HCT116 (cell line): ENCODE results near the gene EIF3I. TPM values are rescaled to one million over a fixed set of nuclear protein-coding genes. Genes with fewer than 3 reads are reported as not detected.

Experiments
- ATAC-seq: fragments of 200-7000 bp; cut with Tn5 transposase; 2 replicates; pipeline ENCODE4 v1.9.1; 2020; ENCODE audit warnings: mild to moderate bottlenecking, moderate library complexity
- BruUV-seq: library from RNA; stranded (reverse); fragments of 400-500 nt; replicated peaks from 2 replicates; lab custom pipeline; 2021; lab: Mats Ljungman, UMichigan
- CTCF ChIA-PET: fragments of 300-600 bp; sonication (Branson Sonifier 250); formaldehyde crosslinking; loops from one replicate; lab custom pipeline; 2021; ENCODE audit warnings: antibody characterized with exemption; lab: Charles Lee
- POLR2A ChIA-PET: fragments of 300-600, 350-600 bp; sonication (Branson Sonifier 250); formaldehyde crosslinking; loops from one replicate; lab custom pipeline; 2021; ENCODE audit warnings: antibody characterized with exemption; lab: Charles Lee
- RAD21 ChIA-PET, 2 experiments: fragments of 300-600 bp; sonication (Branson Sonifier 250); formaldehyde crosslinking; loops; one replicate each; lab custom pipeline; 2023; ENCODE audit warnings: low total read pairs in 2 of 2; ENCODE audit not compliant: uncharacterized antibody in 2 of 2, unreplicated experiment in 2 of 2, low non-redundant PET in 1 of 2; lab: Charles Lee
- DNase-seq: peaks from one replicate; pipeline ENCODE4 v3.0.0-alpha.2; 2010; ENCODE audit warnings: low read depth, low spot score
- H2AFZ ChIP-seq: fragments of 200-600 bp; shearing (Covaris generic), sonication (generic); 2 replicates; pipeline ENCODE4 v1.6.1; 2017; ENCODE audit warnings: low read depth, mixed run types, mixed read lengths, antibody characterized with exemption, low read length; ENCODE audit not compliant: poor library complexity, severe bottlenecking
- H3K27ac ChIP-seq: 2 replicates; pipeline ENCODE4 v1.5.1; 2012; ENCODE audit warnings: low read depth, low read length
- H3K27me3 ChIP-seq: fragments of 200-600 bp; sonication (generic); 2 replicates; pipeline ENCODE4 v1.6.1; 2016; ENCODE audit warnings: mixed run types, low read length, mixed read lengths; ENCODE audit not compliant: insufficient read depth
- H3K36me3 ChIP-seq, 2 experiments: fragments of 200-500 bp in 1 of 2; fragments of 200-600 bp in 1 of 2; sonication (Bioruptor generic) in 1 of 2; sonication (generic) in 1 of 2; 2 replicates each; pipeline versions ENCODE4 v1.5.1 to v1.6.1; 2014 to 2016; ENCODE audit warnings: low read length in 2 of 2, inconsistent platforms in 1 of 2, mixed read lengths in 1 of 2, mixed run types in 1 of 2; ENCODE audit not compliant: insufficient read depth in 2 of 2, control insufficient read depth in 1 of 2
- H3K4me1 ChIP-seq, 2 experiments: fragments of 200-600 bp in 1 of 2; sonication (generic) in 1 of 2; 2 replicates each; pipeline versions ENCODE4 v1.5.1 to v1.6.1; 2012 to 2017; ENCODE audit warnings: low read length in 2 of 2, inconsistent platforms in 1 of 2, mild to moderate bottlenecking in 1 of 2, mixed read lengths in 1 of 2, mixed run types in 1 of 2, moderate library complexity in 1 of 2; ENCODE audit not compliant: insufficient read depth in 2 of 2, control insufficient read depth in 1 of 2
- H3K4me2 ChIP-seq: fragments of 200-600 bp; sonication (generic); 2 replicates; pipeline ENCODE4 v1.6.1; 2017; ENCODE audit warnings: mixed run types, low read length, mixed read lengths
- H3K4me3 ChIP-seq, 2 experiments: fragments of 200-600 bp in 1 of 2; sonication (generic) in 1 of 2; replicated peaks in 1 of 2; 2 replicates each; pipeline ENCODE4 v1.5.1; 2011 to 2016; ENCODE audit warnings: low read length in 2 of 2, control low read depth in 1 of 2, low read depth in 1 of 2, mild to moderate bottlenecking in 1 of 2, mixed read lengths in 1 of 2, mixed run types in 1 of 2
- H3K79me2 ChIP-seq: fragments of 200-600 bp; sonication (generic); 2 replicates; pipeline ENCODE4 v1.6.1; 2017; ENCODE audit warnings: mild to moderate bottlenecking, mixed run types, low read length, moderate library complexity, mixed read lengths; ENCODE audit not compliant: insufficient read depth
- H3K9ac ChIP-seq: fragments of 200-600 bp; sonication (generic); 2 replicates; pipeline ENCODE4 v1.6.1; 2016; ENCODE audit warnings: low read length, mixed read lengths
- H3K9me2 ChIP-seq: fragments of 200-600 bp; sonication (generic), shearing (Covaris generic); 2 replicates; pipeline ENCODE4 v1.6.1; 2017; ENCODE audit warnings: mixed run types, mild to moderate bottlenecking, moderate library complexity; ENCODE audit not compliant: insufficient read depth
- H3K9me3 ChIP-seq, 2 experiments: fragments of 200-500 bp in 1 of 2; fragments of 200-600 bp in 1 of 2; sonication (Bioruptor generic) in 1 of 2; sonication (generic) in 1 of 2; 2 replicates each; pipeline ENCODE4 v1.6.1; 2014 to 2017; ENCODE audit warnings: low read length in 2 of 2, mixed read lengths in 2 of 2, inconsistent platforms in 1 of 2, low read depth in 1 of 2, mild to moderate bottlenecking in 1 of 2, mixed run types in 1 of 2, moderate library complexity in 1 of 2; ENCODE audit not compliant: control insufficient read depth in 1 of 2, insufficient read depth in 1 of 2
- H4K20me1 ChIP-seq: fragments of 200-600 bp; sonication (generic), shearing (Covaris generic); 2 replicates; pipeline ENCODE4 v1.6.1; 2017; ENCODE audit warnings: mixed run types, mild to moderate bottlenecking, moderate library complexity; ENCODE audit not compliant: insufficient read depth
- CBX3 ChIP-seq: IDR thresholded peaks from 2 replicates; pipeline ENCODE4 v1.6.1; 2012; ENCODE audit warnings: low read depth
- CEBPB ChIP-seq: IDR thresholded peaks from 2 replicates; pipeline ENCODE4 v1.6.1; 2012; ENCODE audit warnings: low read depth
- EZH2 ChIP-seq: fragments of 200-600 bp; sonication (generic); IDR thresholded peaks from 2 replicates; pipeline ENCODE4 v1.6.1; 2017; ENCODE audit warnings: antibody characterized with exemption, mixed run types
- FOSL1 ChIP-seq: IDR thresholded peaks from 2 replicates; pipeline ENCODE4 v1.6.1; 2012; ENCODE audit warnings: low read depth
- POLR2A ChIP-seq: IDR thresholded peaks from 2 replicates; pipeline ENCODE4 v1.7.0; 2011; ENCODE audit warnings: borderline replicate concordance; ENCODE audit not compliant: insufficient read depth, insufficient read length; ENCODE audit errors: extremely low read depth
- POLR2AphosphoS5 ChIP-seq: IDR thresholded peaks from 2 replicates; pipeline ENCODE4 v1.6.1; 2011; ENCODE audit warnings: mild to moderate bottlenecking, low read depth, low read length, moderate library complexity
- YY1 ChIP-seq: IDR thresholded peaks from 2 replicates; pipeline ENCODE4 v1.6.1; 2011; ENCODE audit warnings: low read length, low read depth, moderate library complexity, mild to moderate bottlenecking; ENCODE audit not compliant: insufficient replicate concordance; ENCODE audit errors: extremely low read depth
- ZNF274 ChIP-seq: fragments of 200-500 bp; sonication (Bioruptor generic); IDR thresholded peaks from 2 replicates; pipeline ENCODE4 v1.6.1; 2014; ENCODE audit warnings: mild to moderate bottlenecking, low read depth, low read length, inconsistent platforms
- intact Hi-C: fragments of 100-400 bp; cut with micrococcal nuclease; formaldehyde crosslinking; loops from 2 replicates; pipeline ENCODE4 v1.10.0; 2022
- total RNA-seq: library from RNA; stranded (reverse); gene quantifications from one replicate; pipeline ENCODE4 v1.2.1, GENCODE V29; 2021; ENCODE audit not compliant: unreplicated experiment
- TF ChIP-seq, protein P1 (sequence below): IDR thresholded peaks from 2 replicates; pipeline ENCODE4 v1.6.1; 2012; ENCODE audit warnings: low read depth
- TF ChIP-seq, protein P2 (sequence below): IDR thresholded peaks from 2 replicates; pipeline ENCODE4 v1.6.1; 2011; ENCODE audit warnings: mild to moderate bottlenecking, low read length, moderate library complexity; ENCODE audit not compliant: insufficient replicate concordance; ENCODE audit errors: extremely low read depth
- TF ChIP-seq, protein P3 (sequence below), 3 experiments: fragments of 200-600 bp in 1 of 3; sonication (generic) in 1 of 3; IDR thresholded peaks in 2 of 3; conservative IDR thresholded peaks in 1 of 3; 2 replicates each; pipeline ENCODE4 v1.5.1; 2012 to 2017; ENCODE audit warnings: low read depth in 2 of 3, low read length in 2 of 3, antibody characterized with exemption in 1 of 3, borderline replicate concordance in 1 of 3, control low read depth in 1 of 3, mild to moderate bottlenecking in 1 of 3, mixed read lengths in 1 of 3, mixed run types in 1 of 3, moderate library complexity in 1 of 3; ENCODE audit not compliant: insufficient read depth in 1 of 3
- TF ChIP-seq, protein P4 (sequence below): IDR thresholded peaks from 2 replicates; pipeline ENCODE4 v1.6.1; 2012

EIF3I gene
- total RNA-seq, 1 experiment from 2014 or later = 323 TPM

DNA sequence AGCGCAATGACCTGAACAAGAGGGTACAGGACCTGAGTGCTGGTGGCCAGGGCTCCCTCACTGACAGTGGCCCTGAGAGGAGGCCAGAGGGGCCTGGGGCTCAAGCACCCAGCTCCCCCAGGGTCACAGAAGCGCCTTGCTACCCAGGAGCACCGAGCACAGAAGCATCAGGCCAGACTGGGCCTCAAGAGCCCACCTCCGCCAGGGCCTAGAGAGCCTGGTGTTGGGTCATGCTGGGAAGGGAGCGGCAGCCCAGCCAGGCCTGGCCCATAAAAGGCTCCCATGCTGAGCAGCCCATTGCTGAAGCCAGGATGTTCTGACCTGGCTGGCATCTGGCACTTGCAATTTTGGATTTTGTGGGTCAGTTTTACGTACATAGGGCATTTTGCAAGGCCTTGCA, 27.2 kb upstream of the EIF3I start:
- RAD21 ChIA-PET = no interaction called here
- Histone ChIP-seq H3K4me1 (peaks cover 2 to 5% of the 10 kb centered on the region in 2 experiments; a peak in 3 of 4 replicates), H3K36me3 (peaks cover 43 to 68% of the 10 kb centered on the region in 2 experiments), H3K9me3 (no peaks in the 10 kb centered on the region), H2AFZ (no peak overlapping the region), H3K27ac (no peak overlapping the region), H3K79me2 (0 out of 2 replicates have a peak, but pooled peaks cover 6% of the 10 kb centered on the region), H3K9me2 (no peaks in the 10 kb centered on the region), H3K4me3 (no peak overlapping the region), H3K4me2 (no peak overlapping the region), H3K27me3 (no peaks in the 10 kb centered on the region), H4K20me1 (no peaks in the 10 kb centered on the region; the same call in 1 of the 2 replicates), H3K9ac (no peak overlapping the region)
- BruUV-seq = no TSS peak
- TF ChIP-seq, protein P1, sequence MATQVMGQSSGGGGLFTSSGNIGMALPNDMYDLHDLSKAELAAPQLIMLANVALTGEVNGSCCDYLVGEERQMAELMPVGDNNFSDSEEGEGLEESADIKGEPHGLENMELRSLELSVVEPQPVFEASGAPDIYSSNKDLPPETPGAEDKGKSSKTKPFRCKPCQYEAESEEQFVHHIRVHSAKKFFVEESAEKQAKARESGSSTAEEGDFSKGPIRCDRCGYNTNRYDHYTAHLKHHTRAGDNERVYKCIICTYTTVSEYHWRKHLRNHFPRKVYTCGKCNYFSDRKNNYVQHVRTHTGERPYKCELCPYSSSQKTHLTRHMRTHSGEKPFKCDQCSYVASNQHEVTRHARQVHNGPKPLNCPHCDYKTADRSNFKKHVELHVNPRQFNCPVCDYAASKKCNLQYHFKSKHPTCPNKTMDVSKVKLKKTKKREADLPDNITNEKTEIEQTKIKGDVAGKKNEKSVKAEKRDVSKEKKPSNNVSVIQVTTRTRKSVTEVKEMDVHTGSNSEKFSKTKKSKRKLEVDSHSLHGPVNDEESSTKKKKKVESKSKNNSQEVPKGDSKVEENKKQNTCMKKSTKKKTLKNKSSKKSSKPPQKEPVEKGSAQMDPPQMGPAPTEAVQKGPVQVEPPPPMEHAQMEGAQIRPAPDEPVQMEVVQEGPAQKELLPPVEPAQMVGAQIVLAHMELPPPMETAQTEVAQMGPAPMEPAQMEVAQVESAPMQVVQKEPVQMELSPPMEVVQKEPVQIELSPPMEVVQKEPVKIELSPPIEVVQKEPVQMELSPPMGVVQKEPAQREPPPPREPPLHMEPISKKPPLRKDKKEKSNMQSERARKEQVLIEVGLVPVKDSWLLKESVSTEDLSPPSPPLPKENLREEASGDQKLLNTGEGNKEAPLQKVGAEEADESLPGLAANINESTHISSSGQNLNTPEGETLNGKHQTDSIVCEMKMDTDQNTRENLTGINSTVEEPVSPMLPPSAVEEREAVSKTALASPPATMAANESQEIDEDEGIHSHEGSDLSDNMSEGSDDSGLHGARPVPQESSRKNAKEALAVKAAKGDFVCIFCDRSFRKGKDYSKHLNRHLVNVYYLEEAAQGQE = no peak
- TF ChIP-seq YY1 (no peak), POLR2AphosphoS5 (no peak), CBX3 (no peak), EZH2 (no peak), FOSL1 (no peak), ZNF274 (no peak), CEBPB (no peak), POLR2A (no peak)
- TF ChIP-seq, protein P2, sequence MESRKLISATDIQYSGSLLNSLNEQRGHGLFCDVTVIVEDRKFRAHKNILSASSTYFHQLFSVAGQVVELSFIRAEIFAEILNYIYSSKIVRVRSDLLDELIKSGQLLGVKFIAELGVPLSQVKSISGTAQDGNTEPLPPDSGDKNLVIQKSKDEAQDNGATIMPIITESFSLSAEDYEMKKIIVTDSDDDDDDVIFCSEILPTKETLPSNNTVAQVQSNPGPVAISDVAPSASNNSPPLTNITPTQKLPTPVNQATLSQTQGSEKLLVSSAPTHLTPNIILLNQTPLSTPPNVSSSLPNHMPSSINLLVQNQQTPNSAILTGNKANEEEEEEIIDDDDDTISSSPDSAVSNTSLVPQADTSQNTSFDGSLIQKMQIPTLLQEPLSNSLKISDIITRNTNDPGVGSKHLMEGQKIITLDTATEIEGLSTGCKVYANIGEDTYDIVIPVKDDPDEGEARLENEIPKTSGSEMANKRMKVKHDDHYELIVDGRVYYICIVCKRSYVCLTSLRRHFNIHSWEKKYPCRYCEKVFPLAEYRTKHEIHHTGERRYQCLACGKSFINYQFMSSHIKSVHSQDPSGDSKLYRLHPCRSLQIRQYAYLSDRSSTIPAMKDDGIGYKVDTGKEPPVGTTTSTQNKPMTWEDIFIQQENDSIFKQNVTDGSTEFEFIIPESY = no peak
- TF ChIP-seq, protein P3, sequence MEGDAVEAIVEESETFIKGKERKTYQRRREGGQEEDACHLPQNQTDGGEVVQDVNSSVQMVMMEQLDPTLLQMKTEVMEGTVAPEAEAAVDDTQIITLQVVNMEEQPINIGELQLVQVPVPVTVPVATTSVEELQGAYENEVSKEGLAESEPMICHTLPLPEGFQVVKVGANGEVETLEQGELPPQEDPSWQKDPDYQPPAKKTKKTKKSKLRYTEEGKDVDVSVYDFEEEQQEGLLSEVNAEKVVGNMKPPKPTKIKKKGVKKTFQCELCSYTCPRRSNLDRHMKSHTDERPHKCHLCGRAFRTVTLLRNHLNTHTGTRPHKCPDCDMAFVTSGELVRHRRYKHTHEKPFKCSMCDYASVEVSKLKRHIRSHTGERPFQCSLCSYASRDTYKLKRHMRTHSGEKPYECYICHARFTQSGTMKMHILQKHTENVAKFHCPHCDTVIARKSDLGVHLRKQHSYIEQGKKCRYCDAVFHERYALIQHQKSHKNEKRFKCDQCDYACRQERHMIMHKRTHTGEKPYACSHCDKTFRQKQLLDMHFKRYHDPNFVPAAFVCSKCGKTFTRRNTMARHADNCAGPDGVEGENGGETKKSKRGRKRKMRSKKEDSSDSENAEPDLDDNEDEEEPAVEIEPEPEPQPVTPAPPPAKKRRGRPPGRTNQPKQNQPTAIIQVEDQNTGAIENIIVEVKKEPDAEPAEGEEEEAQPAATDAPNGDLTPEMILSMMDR (IDR thresholded peaks at IDR 0.05 in 2 of 3, conservative IDR thresholded peaks at IDR 0.05 in 1 of 3; ENCODE audit: borderline replicate concordance in 1 of 3, insufficient read depth in 1 of 3, low read depth in 2 of 3, low read length in 2 of 3) = no peak
- TF ChIP-seq, protein P4, sequence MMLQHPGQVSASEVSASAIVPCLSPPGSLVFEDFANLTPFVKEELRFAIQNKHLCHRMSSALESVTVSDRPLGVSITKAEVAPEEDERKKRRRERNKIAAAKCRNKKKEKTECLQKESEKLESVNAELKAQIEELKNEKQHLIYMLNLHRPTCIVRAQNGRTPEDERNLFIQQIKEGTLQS = no peak
- no peak for DNase-seq
- POLR2A ChIA-PET = no interaction called here
- intact Hi-C loops = no loop called here
- ATAC-seq = no peak
- CTCF ChIA-PET = no interaction called here
